Epithelial cell of prostate (primary cell): ENCODE measurements around the gene GPR15.

Source experiments
- DNase-seq: peaks from one replicate; pipeline ENCODE4 v3.0.0-alpha.2; 2011; ENCODE audit warnings: low read depth, low spot score
- H3K27ac ChIP-seq: fragments of 450-650 bp; 2 replicates; pipeline ENCODE4 v1.5.1; 2017; ENCODE audit warnings: mild to moderate bottlenecking

GPR15 gene

GRCh38 chr3:98581474-98581873 is 49.7 kb downstream of the GPR15 start:
- H3K27ac ChIP-seq, result no peak overlapping the region

GRCh38 chr3:98582042-98582441 is 50.3 kb downstream of the GPR15 start:
- no peak for DNase-seq
- no peak overlapping the region for H3K27ac ChIP-seq

More at GRCh38 chr3:98581474-98581873, 49.7 kb downstream of the GPR15 start:
- no peak for DNase-seq

DNA sequence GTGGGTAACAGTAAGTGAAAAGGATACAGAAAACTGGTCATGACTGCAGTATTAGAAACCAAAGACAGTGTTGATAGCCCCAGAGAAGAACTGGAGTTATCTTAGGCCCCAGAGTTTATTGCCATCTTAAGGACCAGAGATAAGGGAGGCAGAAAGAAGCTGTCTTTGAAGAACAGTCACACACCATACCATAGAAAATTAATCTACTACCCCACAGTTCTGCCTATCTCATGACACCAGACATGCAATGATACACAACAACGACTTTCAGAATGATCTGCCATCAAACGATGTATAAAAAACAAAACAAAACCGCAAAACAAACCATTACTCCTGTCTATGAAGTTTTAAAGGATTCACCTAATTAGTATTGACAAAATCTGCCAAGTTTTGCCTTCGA is 52.0 kb downstream of the GPR15 start:
- DNase-seq, result no peak
- H3K27ac ChIP-seq, result no peak overlapping the region
